ENCODE measurements around the gene RHEBL1. TPM values are rescaled to one million over a fixed set of nuclear protein-coding genes. Genes with fewer than 3 reads are reported as not detected.
A peak's percentile ranks its signal among the peaks of the same experiment; 100 is the strongest.

RHEBL1 gene
- total and polyA plus RNA-seq, 2 of the 8 experiments (the other 6 are each of a cell fraction or from before 2014, with no cell fraction given), result 7.5 to 9.4 TPM

DNA sequence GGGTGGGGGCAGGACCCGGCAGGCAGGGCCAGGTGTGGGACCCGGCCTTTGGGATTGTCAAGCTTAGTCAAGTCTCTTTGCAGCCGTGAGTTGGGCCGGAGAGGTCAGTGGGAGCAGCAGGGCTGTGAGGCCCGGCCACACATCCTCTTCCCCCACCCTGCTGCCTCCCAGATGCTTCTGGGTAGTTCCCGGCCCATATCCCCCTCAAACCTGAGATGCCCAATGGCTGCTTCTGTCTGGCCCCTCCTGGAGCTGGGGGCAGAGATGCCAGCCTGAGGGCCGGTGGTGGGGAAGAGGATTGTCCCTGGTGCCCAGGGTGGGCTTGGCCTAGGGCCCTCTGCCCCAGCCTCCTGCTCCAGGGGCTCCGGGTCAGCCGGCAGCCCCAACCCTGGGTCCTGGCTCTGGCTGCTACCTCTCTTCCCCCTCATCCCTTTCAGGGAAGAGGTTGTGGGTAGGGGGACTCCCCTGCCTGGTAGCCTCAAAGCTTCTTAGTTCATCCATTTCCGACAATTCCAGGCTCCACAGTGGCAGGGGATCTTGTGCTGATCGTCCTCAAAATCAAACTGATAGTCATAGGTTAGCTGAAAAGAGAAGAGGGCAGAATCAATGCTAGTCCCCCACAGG is 48.4 kb downstream of the RHEBL1 start:
- Histone ChIP-seq H4K91ac (replicated peaks; ENCODE audit: insufficient read length, low read length) (no peak overlapping the region), H2BK120ac (replicated peaks; ENCODE audit: low read depth, low read length) (no peak overlapping the region), H3K4ac (replicated peaks; ENCODE audit: insufficient read length, low read depth, low read length) (no peak overlapping the region), H3K18ac (ENCODE audit: extremely low read depth, low read length) (no peak overlapping the region), H4K20me1 (replicated peaks in 1 of 2; ENCODE audit: control insufficient read depth in 1 of 2, insufficient read depth in 2 of 2, low read length in 2 of 2) (peaks cover 3 to 5% of the 10 kb centered on the region in 2 experiments), H3K4me2 (ENCODE audit: insufficient read depth in 1 of 2, low read depth in 2 of 2, low read length in 2 of 2) (no peak overlapping the region), H3K23me2 (ENCODE audit: low read depth, low read length) (peaks cover 8% of the 10 kb centered on the region), H2BK5ac (ENCODE audit: low read depth, low read length) (no peak overlapping the region), H4K8ac (ENCODE audit: extremely low read depth, insufficient read depth, low read length) (0 out of 2 replicates have a peak overlapping the region, but pooled peaks have one; percentile 10), H2BK15ac (ENCODE audit: low read length) (no peak overlapping the region), H3K23ac (ENCODE audit: insufficient read length) (no peak overlapping the region), H3K79me1 (ENCODE audit: low read depth, low read length) (no peaks in the 10 kb centered on the region; the same call in 1 of the 2 replicates), H3K56ac (replicated peaks; ENCODE audit: insufficient read length, low read depth, low read length) (no peak overlapping the region), H3K4me1 (replicated peaks in 1 of 4; ENCODE audit: control insufficient read depth in 3 of 4, insufficient read depth in 4 of 4, low read length in 3 of 4) (peaks cover 0 to 6% (median 1%) of the 10 kb centered on the region in 4 experiments; a peak in 4 of 7 replicates), H3K14ac (ENCODE audit: insufficient read length) (no peak overlapping the region), H3K27me3 (replicated peaks in 1 of 4; ENCODE audit: control insufficient read depth in 3 of 4, extremely low read depth in 1 of 4, insufficient read depth in 3 of 4, low read length in 3 of 4) (no peaks in the 10 kb centered on the region), H3K79me2 (ENCODE audit: control insufficient read depth in 1 of 2, insufficient read depth in 2 of 2, low read length in 2 of 2) (no peaks in the 10 kb centered on the region), H2BK12ac (ENCODE audit: low read depth, low read length) (no peak overlapping the region), H3K9me3 (ENCODE audit: insufficient read depth in 2 of 2, low read depth in 1 of 2, low read length in 1 of 2) (no peaks in the 10 kb centered on the region), H3K27ac (ENCODE audit: low read depth, low read length) (no peak overlapping the region), H3K36me3 (ENCODE audit: control insufficient read depth in 2 of 4, insufficient read depth in 4 of 4, low read length in 3 of 4) (peaks cover 13 to 49% (median 36%) of the 10 kb centered on the region in 4 experiments; a peak in 7 of 8 replicates), H3K9ac (replicated peaks in 1 of 4; ENCODE audit: extremely low read depth in 1 of 4, low read depth in 3 of 4, low read length in 3 of 4) (no peak overlapping the region), H3K4me3 (ENCODE audit: extremely low read depth in 1 of 4, insufficient read depth in 2 of 4, low read depth in 3 of 4, low read length in 4 of 4) (no peak overlapping the region), H2AK5ac (ENCODE audit: low read depth, low read length) (no peak overlapping the region), H4K5ac (ENCODE audit: insufficient read length, low read depth, low read length) (no peak overlapping the region), H2AFZ (ENCODE audit: low read length) (no peak overlapping the region), H2BK20ac (ENCODE audit: low read length) (no peak overlapping the region)
- TF ChIP-seq NANOG (IDR thresholded peaks at IDR 0.05; ENCODE audit: insufficient read depth, low read depth, low read length, poor library complexity, severe bottlenecking), result no peak
- no peak for TF ChIP-seq EZH2 (IDR thresholded peaks at IDR 0.05; ENCODE audit: low read depth, low read length, severe bottlenecking)
- TF ChIP-seq JUND (IDR thresholded peaks at IDR 0.05; ENCODE audit: low read length), result no peak
- TF ChIP-seq EGR1 (IDR thresholded peaks at IDR 0.05; ENCODE audit: borderline replicate concordance, low read depth, low read length), result no peak
- no peak for TF ChIP-seq KDM5A (IDR thresholded peaks at IDR 0.05; ENCODE audit: low read length)
- no peak for TF ChIP-seq SIX5 (IDR thresholded peaks at IDR 0.05; ENCODE audit: low read depth, low read length)
- TF ChIP-seq KDM4A (IDR thresholded peaks at IDR 0.05; ENCODE audit: low read depth, low read length, severe bottlenecking), result no peak
- no peak for TF ChIP-seq PHF8 (conservative IDR thresholded peaks at IDR 0.05; ENCODE audit: low read depth, low read length)
- no peak for TF ChIP-seq RNF2 (IDR thresholded peaks at IDR 0.05; ENCODE audit: borderline replicate concordance, low read depth, low read length, missing control alignments, poor library complexity, severe bottlenecking)
- no peak for TF ChIP-seq CEBPB (IDR thresholded peaks at IDR 0.05; ENCODE audit: low read depth, low read length)
- no peak for TF ChIP-seq TCF12 (IDR thresholded peaks at IDR 0.05; ENCODE audit: low read depth, low read length)
- no peak for TF ChIP-seq POU5F1 (IDR thresholded peaks at IDR 0.05; ENCODE audit: low read depth, low read length)
- FAIRE-seq, result no peak
- WGBS, 2 experiments (ENCODE audit: extremely low coverage in 1 of 2, insufficient coverage in 1 of 2, insufficient read length in 1 of 2, insufficient replicate concordance in 2 of 2, low coverage in 1 of 2, low lambda C conversion rate in 2 of 2, missing lambda C conversion rate in 1 of 2), result 92% methylated on average over 8 of the region's 11 CpGs; no CpG with 5 or more reads in 1 of the 2 experiments
- no peak for DNase-seq (ENCODE audit: low read depth in 1 of 2, low spot score in 2 of 2)
- CTCF ChIA-PET (ENCODE audit: partially characterized antibody), result interaction anchor here (1.1 to 4.9 kb wide), 7 partner anchors 10 to 43 kb away, joined by 5 to 34 read pairs (median 23); partner anchors contain the start of gene DDN
- POLR2A ChIA-PET (ENCODE audit: partially characterized antibody), result interaction anchor here (0.6 to 22.2 kb wide), 4 partner anchors 19 to 39 kb away, joined by 3 to 339 read pairs (median 10); partner anchors contain the start of genes DDN and KMT2D

Data from H1 (cell line).